Measurements from ENCODE around the gene KIRREL3. TPM values are rescaled to one million over a fixed set of nuclear protein-coding genes. Genes with fewer than 3 reads are reported as not detected.

Gene KIRREL3
- polyA plus RNA-seq, 1 donor (not counting 4 experiments of a cell fraction or from before 2014, with no cell fraction given), result 0.04 TPM

DNA sequence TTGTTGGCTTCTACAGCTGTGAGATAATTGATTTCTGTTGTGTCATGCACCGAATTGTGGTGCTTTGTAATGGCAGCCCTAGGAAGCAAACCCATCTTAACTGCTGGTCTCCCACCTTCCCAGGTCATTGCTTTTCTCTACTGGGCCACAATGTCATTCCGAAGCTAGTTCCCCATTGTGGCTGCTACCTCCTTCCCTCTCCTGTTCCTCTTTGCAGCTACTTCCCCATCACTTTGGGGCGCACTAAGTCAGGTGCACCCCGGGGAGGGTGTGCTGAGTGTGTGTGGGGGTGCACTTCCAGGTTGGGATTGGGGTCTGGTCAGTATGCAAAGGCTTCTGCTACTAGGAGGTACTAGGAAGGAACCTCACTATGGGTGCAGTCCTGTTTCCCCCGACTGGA is 535.8 kb downstream of the KIRREL3 start:
- H3K27ac ChIP-seq (ENCODE audit: control insufficient read depth, insufficient read depth, low read length), result no peak overlapping the region
- dilution Hi-C loops (cut with MboI; ENCODE audit: extremely low pct_ligation_motif_present, low sequenced_read_pairs), result no loop called here
- FAIRE-seq, result no peak
- H4K20me1 ChIP-seq (ENCODE audit: control insufficient read depth, extremely low read depth, insufficient read depth, low read length), result no peaks in the 10 kb centered on the region
- H3K4me2 ChIP-seq (ENCODE audit: control insufficient read depth, extremely low read depth, insufficient read depth, low read depth, low read length), result no peak overlapping the region
- peaks cover 3% of the 10 kb centered on the region for H3K9me3 ChIP-seq (ENCODE audit: control insufficient read depth, low read depth, low read length)
- DNase-seq (ENCODE audit: low read depth, low spot score), result no peak
- TF ChIP-seq, protein P1, sequence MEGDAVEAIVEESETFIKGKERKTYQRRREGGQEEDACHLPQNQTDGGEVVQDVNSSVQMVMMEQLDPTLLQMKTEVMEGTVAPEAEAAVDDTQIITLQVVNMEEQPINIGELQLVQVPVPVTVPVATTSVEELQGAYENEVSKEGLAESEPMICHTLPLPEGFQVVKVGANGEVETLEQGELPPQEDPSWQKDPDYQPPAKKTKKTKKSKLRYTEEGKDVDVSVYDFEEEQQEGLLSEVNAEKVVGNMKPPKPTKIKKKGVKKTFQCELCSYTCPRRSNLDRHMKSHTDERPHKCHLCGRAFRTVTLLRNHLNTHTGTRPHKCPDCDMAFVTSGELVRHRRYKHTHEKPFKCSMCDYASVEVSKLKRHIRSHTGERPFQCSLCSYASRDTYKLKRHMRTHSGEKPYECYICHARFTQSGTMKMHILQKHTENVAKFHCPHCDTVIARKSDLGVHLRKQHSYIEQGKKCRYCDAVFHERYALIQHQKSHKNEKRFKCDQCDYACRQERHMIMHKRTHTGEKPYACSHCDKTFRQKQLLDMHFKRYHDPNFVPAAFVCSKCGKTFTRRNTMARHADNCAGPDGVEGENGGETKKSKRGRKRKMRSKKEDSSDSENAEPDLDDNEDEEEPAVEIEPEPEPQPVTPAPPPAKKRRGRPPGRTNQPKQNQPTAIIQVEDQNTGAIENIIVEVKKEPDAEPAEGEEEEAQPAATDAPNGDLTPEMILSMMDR (optimal IDR thresholded peaks at IDR 0.05 in 1 of 3, IDR thresholded peaks at IDR 0.05 in 1 of 3, conservative IDR thresholded peaks at IDR 0.05 in 1 of 3; ENCODE audit: extremely low read depth in 1 of 3, insufficient read depth in 2 of 3, low read length in 3 of 3), result no peak
- no peak for TF ChIP-seq EZH2 (IDR thresholded peaks at IDR 0.05; ENCODE audit: low read length)
- no peaks in the 10 kb centered on the region for H3K4me1 ChIP-seq (ENCODE audit: control insufficient read depth, extremely low read depth, insufficient read depth, low read length)
- peaks cover 43% of the 10 kb centered on the region for H3K27me3 ChIP-seq (ENCODE audit: control insufficient read depth, extremely low read depth, insufficient read depth, low read length)
- no peak overlapping the region for H3K4me3 ChIP-seq (ENCODE audit: control insufficient read depth in 2 of 3, extremely low read depth in 1 of 3, insufficient read depth in 2 of 3, low read depth in 1 of 3, low read length in 3 of 3)
- H3K9ac ChIP-seq (ENCODE audit: control insufficient read depth, extremely low read depth, insufficient read depth, low read length), result no peak overlapping the region
- no peaks in the 10 kb centered on the region for H3K36me3 ChIP-seq (ENCODE audit: control insufficient read depth in 2 of 2, extremely low read depth in 1 of 2, insufficient read depth in 2 of 2, low read length in 2 of 2)
- H2AFZ ChIP-seq (ENCODE audit: control insufficient read depth, low read length), result no peak overlapping the region
- H3K79me2 ChIP-seq (ENCODE audit: control insufficient read depth, insufficient read depth, low read length), result no peaks in the 10 kb centered on the region
- no peaks in the 10 kb centered on the region for H3K9me1 ChIP-seq (ENCODE audit: control insufficient read depth, extremely low read depth, insufficient read depth, low read length)

DNA sequence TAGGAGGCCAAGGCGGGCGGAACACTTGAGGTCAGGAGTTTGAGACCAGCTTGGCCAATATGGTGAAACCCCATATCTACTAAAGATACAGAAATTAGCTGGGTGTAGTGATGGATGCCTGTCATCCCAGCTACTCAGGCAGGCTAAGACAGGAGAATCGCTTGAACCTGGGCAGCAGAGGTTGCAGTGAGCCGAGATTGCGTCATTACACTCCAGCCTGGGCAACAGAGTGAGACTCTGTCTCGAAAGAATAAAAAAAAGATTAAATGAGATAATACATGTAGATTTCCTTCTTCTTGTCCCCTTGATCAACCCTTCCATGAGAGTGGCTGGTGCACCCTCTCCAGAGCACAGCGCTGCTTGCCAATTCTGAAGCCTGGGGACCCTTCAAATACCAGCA is 538.1 kb downstream of the KIRREL3 start:
- Histone ChIP-seq H3K9me1 (ENCODE audit: control insufficient read depth, extremely low read depth, insufficient read depth, low read length) (no peaks in the 10 kb centered on the region), H3K79me2 (ENCODE audit: control insufficient read depth, insufficient read depth, low read length) (no peaks in the 10 kb centered on the region), H3K27me3 (ENCODE audit: control insufficient read depth, extremely low read depth, insufficient read depth, low read length) (peaks cover 49% of the 10 kb centered on the region), H3K36me3 (ENCODE audit: control insufficient read depth in 2 of 2, extremely low read depth in 1 of 2, insufficient read depth in 2 of 2, low read length in 2 of 2) (no peaks in the 10 kb centered on the region), H3K9ac (ENCODE audit: control insufficient read depth, extremely low read depth, insufficient read depth, low read length) (no peak overlapping the region), H3K4me3 (ENCODE audit: control insufficient read depth in 2 of 3, extremely low read depth in 1 of 3, insufficient read depth in 2 of 3, low read depth in 1 of 3, low read length in 3 of 3) (no peak overlapping the region), H3K4me2 (ENCODE audit: control insufficient read depth, extremely low read depth, insufficient read depth, low read depth, low read length) (no peak overlapping the region), H3K27ac (ENCODE audit: control insufficient read depth, insufficient read depth, low read length) (no peak overlapping the region), H3K9me3 (ENCODE audit: control insufficient read depth, low read depth, low read length) (peaks cover 3% of the 10 kb centered on the region), H2AFZ (ENCODE audit: control insufficient read depth, low read length) (no peak overlapping the region), H3K4me1 (ENCODE audit: control insufficient read depth, extremely low read depth, insufficient read depth, low read length) (no peaks in the 10 kb centered on the region), H4K20me1 (ENCODE audit: control insufficient read depth, extremely low read depth, insufficient read depth, low read length) (no peaks in the 10 kb centered on the region)
- no peak for TF ChIP-seq EZH2 (IDR thresholded peaks at IDR 0.05; ENCODE audit: low read length)
- TF ChIP-seq, protein P1 (optimal IDR thresholded peaks at IDR 0.05 in 1 of 3, IDR thresholded peaks at IDR 0.05 in 1 of 3, conservative IDR thresholded peaks at IDR 0.05 in 1 of 3; ENCODE audit: extremely low read depth in 1 of 3, insufficient read depth in 2 of 3, low read length in 3 of 3), result no peak
- dilution Hi-C loops (cut with MboI; ENCODE audit: extremely low pct_ligation_motif_present, low sequenced_read_pairs), result no loop called here
- no peak for FAIRE-seq
- no peak for DNase-seq (ENCODE audit: low read depth, low spot score)
